Fibroblast of skin of left biceps (primary cell): ENCODE measurements around the gene ZNF629.
"Not testable (repeated sequence)": the region's sequence is repeated elsewhere in the genome, so short reads cannot be mapped to it uniquely, and the experiment has no call there.

Source experiments
- DNase-seq, 2 experiments: peaks; one replicate each; pipeline ENCODE4 v3.0.0-alpha.2; 2013; ENCODE audit warnings: low read depth in 2 of 2

The ZNF629 gene

GRCh38 chr16:30786936-30787612 lies at the start of gene ZNF629:
TSS of gene ZNF629 (minus strand) at chr16:30787205. CDS start at chr16:30784482, 2,723 bp downstream.
- peak in 1 of 2 experiments; percentile 40 for DNase-seq

GRCh38 chr16:30834130-30834740 lies 47.2 kb upstream of the ZNF629 start:
- DNase-seq, result no peak

GRCh38 chr16:30830072-30830417 lies 43.0 kb upstream of the ZNF629 start:
- DNase-seq, result no peak

GRCh38 chr16:30829130-30830071 lies 42.4 kb upstream of the ZNF629 start:
- DNase-seq, result no peak

GRCh38 chr16:30821891-30822290 lies 34.9 kb upstream of the ZNF629 start:
- DNase-seq, result no peak

- DNase-seq, result not testable (repeated sequence)
These were observed 34.4 kb upstream of the ZNF629 start for GRCh38 chr16:30821441-30821840.

- no peak for DNase-seq
These were observed 34.0 kb upstream of the ZNF629 start for GRCh38 chr16:30820952-30821421.

GRCh38 chr16:30816769-30817168 lies 29.8 kb upstream of the ZNF629 start:
- no peak for DNase-seq

- no peak for DNase-seq
These were observed 26.8 kb upstream of the ZNF629 start for GRCh38 chr16:30813821-30814189.

GRCh38 chr16:30809675-30810074 lies 22.7 kb upstream of the ZNF629 start:
- DNase-seq, result not testable (repeated sequence)

GRCh38 chr16:30808890-30809426 lies 22.0 kb upstream of the ZNF629 start:
- DNase-seq, result not testable (repeated sequence)

- no peak for DNase-seq
These were observed 21.1 kb upstream of the ZNF629 start for GRCh38 chr16:30808146-30808545.

- peak in 1 of 2 experiments; percentile 33 for DNase-seq
These were observed 18.6 kb upstream of the ZNF629 start for GRCh38 chr16:30805370-30806169.

- no peak for DNase-seq
These were observed 18.0 kb upstream of the ZNF629 start for GRCh38 chr16:30805056-30805369.

GRCh38 chr16:30802936-30803335 lies 15.9 kb upstream of the ZNF629 start:
- DNase-seq, result no peak

- DNase-seq, result no peak
These were observed 10.8 kb upstream of the ZNF629 start for GRCh38 chr16:30797670-30798309.

- no peak for DNase-seq
These were observed 7.6 kb upstream of the ZNF629 start for GRCh38 chr16:30794634-30795033.

- DNase-seq, result no peak
These were observed 6.6 kb upstream of the ZNF629 start for GRCh38 chr16:30793508-30794069.

- no peak for DNase-seq
These were observed 791 bp upstream of the ZNF629 start for GRCh38 chr16:30787613-30788378.
